Loucy (cell line): ENCODE results near the gene WDTC1.

Experiments used
- EZH2phosphoT487 ChIP-seq: fragments of 200-600 bp; IDR thresholded peaks from 2 replicates; pipeline ENCODE4 v1.6.1; 2018; ENCODE audit warnings: antibody characterized with exemption, mild to moderate bottlenecking, moderate library complexity, borderline replicate concordance
- TF ChIP-seq, protein P1 (sequence below): fragments of 200-600 bp; sonication (generic); conservative IDR thresholded peaks from 2 replicates; pipeline ENCODE4 v1.5.1; 2014; ENCODE audit warnings: mild to moderate bottlenecking, antibody characterized with exemption, low read length

DNA sequence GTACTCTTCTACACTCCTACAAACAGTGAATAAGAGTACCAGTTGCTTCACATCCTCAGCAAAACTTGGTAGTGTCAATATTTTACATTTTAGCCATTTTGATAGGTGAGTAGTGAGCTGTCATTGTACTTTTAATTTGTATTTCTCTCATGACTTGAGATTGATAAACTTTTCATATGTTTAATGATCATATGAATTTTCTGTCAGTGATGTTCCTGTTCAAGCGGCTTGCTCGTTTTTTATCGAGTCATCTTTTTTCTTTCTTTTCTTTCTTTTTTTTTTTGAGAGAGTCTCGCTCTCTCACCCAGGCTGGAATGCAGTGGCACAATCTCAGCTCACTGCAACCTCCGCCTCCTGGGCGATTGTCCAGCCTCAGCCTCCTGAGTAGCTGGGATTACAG is 17.0 kb upstream of the WDTC1 start:
- TF ChIP-seq, protein P1, sequence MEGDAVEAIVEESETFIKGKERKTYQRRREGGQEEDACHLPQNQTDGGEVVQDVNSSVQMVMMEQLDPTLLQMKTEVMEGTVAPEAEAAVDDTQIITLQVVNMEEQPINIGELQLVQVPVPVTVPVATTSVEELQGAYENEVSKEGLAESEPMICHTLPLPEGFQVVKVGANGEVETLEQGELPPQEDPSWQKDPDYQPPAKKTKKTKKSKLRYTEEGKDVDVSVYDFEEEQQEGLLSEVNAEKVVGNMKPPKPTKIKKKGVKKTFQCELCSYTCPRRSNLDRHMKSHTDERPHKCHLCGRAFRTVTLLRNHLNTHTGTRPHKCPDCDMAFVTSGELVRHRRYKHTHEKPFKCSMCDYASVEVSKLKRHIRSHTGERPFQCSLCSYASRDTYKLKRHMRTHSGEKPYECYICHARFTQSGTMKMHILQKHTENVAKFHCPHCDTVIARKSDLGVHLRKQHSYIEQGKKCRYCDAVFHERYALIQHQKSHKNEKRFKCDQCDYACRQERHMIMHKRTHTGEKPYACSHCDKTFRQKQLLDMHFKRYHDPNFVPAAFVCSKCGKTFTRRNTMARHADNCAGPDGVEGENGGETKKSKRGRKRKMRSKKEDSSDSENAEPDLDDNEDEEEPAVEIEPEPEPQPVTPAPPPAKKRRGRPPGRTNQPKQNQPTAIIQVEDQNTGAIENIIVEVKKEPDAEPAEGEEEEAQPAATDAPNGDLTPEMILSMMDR: no peak
- no peak for TF ChIP-seq EZH2phosphoT487
